DMS 273 (cell line): Measurements from ENCODE around the gene FAM216B.
"Not testable (repeated sequence)": the region's sequence is repeated elsewhere in the genome, so short reads cannot be mapped to it uniquely, and the experiment has no call there.

Experiments used
- DNase-seq: peaks from one replicate; lab custom pipeline; 2025; ENCODE audit not compliant: unreplicated experiment; lab: John Stamatoyannopoulos, UW

Gene FAM216B

GRCh38 chr13:42777467-42777866, 3.9 kb upstream of the FAM216B start:
- no peak for DNase-seq

DNA sequence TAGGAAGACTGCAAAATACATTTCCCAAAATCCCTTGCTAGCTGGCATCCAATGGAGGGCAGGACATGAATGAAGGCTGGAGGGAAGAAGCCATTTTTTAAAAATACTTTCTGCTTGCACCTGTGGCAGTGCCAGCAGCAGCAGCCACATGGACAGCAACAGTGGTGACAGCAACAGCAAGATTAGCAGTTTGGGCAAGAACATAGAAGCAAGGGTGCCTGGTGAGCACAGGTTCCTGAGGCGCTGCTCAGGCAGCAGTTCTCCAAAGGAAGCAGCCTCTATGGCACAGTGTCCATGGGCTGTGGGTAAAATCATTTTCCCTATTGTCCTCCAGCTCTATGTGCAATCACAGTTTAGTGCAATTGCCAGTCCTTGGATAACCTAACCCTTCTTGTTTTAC, 1.3 kb upstream of the FAM216B start:
- no peak for DNase-seq

DNA sequence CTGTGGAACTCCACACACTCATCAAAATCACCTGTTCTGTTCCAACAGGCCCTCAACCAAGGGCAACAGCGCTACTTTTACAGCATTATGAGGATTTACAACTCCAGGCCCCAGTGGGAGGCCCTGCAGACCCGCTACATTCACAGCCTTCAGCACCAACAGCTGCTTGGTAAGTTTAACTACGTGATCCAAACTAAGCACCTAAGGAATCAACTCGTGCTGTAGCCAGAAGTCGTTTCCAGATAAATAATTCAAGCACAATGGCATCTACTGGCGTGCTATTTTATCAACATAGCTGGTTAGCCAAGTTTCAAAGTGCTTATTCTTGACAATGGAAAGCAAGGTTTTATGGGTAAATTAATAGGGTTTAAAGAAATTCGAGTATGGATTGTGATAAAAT, 5.3 kb downstream of the FAM216B start:
- peak; percentile 3 for DNase-seq

- DNase-seq = no peak
Observed at GRCh38 chr13:42788601-42789000, 7.2 kb downstream of the FAM216B start.

DNA sequence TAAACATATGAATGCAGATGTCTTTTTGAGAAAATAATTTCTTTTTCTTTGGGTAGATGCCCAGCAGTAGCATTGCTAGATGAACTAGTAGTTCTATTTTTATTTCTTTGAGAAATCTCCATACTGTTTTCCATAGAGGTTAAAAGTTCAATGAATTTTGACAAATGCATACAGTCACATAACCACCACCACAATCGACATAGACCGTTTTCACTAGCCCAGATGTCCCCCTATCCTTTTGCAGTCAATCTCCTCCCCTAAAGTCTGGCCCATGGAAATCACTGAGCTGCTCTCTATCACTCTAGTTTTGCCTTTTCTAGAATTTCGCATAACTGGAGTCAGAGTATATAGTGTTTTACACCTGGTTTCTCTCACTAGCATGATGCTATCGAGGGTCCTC, 10.8 kb downstream of the FAM216B start:
- no peak for DNase-seq

DNA sequence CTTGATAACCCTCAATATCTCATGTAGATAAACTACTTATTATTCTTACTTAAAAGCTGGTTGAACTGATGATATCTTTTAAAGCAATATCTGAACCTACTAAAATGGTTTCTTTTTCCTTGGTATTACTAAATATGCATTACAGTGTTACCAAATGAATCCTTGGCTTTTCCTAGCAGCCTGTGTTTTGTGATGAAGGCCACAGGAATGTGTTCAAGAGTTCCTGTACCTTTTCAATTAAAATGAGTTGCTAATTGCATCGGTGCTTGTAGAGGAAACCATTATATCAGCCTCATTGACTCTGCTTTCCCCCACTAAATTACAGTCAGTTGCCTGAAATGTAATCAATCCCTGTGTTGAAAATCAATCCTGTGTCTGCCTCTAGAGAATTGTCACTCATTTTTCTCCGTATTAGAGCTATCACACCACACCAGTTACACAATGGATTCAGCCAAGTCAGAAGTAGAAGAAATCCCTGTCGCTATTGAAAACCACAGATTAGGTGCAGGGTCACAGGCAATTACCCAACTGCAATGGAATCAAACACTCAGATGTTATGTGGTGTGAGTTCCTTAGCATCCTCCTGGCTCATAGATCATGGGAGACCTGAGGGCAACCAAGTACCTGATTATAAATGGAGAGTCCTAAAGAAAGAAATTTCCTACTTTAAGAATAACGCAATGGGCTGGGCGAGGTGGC, 13.3 kb downstream of the FAM216B start:
- DNase-seq = no peak

- no peak for DNase-seq
Observed at GRCh38 chr13:42795666-42796065, 14.3 kb downstream of the FAM216B start.

DNA sequence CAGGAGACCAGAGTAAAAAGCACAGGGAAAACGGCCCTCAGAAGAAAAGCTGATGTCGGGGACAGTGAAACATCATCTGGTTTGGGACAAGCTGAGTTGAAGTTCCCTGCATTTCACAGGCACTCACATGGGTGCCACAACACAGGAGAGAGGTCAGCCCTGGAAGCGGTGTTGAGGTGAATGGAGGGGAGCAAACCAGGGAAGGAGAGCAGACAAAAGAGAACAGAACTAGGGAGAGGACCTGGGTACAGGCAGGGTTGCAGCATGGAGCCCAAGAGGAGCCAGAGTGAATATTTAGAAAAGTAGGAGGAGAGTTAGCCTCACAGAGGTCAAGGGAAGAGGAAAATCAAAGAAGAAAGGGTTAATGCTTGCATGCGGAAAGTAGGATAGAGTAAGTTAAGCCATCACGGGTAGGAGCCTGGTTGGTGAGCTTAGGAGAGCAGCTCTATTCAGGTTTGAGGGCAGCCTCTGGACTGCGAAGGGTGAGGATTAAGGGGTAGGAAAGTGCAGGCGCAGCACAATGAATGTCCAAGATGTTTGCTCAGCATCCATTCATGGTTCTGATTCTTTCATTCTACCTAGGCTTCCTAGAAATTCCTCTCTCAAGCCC, 15.5 kb downstream of the FAM216B start:
- DNase-seq = no peak

GRCh38 chr13:42798118-42798517, 16.7 kb downstream of the FAM216B start:
- DNase-seq = peak; percentile 5

DNA sequence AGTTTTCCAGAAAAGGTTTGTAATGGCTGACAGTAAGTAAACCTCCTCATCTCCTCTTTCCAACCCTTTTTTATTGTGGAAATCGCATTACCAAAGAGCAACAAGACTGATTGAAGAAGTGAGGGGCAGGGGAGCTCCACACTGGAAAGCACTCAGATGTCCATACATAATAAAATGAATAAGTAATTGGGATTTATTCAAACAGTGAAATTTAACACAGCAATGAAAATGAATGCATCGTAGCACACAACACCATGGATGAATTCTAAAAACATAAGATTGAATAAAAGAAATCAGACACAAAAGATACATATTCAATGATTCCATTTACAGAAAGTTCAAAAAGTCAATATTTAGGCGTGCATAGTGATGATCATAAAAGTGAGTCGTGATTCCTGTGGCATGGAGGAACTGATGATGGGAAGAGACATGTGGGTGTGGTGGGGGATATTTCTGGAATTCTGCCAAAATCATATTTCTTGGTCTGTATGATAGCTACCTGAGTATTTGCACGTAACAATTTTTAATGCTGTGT, 18.8 kb downstream of the FAM216B start:
- no peak for DNase-seq

GRCh38 chr13:42803563-42804204, 22.3 kb downstream of the FAM216B start:
- DNase-seq = no peak

DNA sequence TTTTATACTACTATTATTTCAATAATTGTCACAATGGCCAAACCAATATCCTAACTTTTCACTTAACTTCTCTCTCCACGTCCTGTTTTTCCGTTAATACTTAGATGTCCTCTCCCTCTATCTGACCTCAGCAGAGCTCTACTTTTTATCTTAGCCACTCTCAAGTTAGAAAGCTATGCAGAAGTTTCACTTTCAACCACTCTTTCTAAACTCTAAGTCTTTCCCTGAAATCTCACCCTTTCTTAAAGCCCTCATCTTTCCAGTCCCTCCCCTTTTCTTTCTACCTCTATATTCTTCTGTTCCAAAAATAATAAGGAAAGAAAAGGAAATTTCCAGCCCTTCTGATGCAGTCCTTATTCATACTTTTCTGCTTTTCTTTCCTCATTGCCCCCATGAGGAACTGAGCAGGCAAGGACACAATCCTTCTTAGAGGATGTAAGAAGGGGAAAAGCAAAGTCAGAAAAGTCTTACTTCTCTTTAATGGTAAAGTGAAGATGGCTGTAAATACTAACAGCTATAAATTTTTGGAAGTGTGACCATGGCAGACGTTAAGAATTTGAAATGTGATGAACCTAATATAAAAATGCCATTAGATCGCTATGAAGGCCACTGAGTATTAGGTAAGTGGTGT, 23.0 kb downstream of the FAM216B start:
- no peak for DNase-seq

DNA sequence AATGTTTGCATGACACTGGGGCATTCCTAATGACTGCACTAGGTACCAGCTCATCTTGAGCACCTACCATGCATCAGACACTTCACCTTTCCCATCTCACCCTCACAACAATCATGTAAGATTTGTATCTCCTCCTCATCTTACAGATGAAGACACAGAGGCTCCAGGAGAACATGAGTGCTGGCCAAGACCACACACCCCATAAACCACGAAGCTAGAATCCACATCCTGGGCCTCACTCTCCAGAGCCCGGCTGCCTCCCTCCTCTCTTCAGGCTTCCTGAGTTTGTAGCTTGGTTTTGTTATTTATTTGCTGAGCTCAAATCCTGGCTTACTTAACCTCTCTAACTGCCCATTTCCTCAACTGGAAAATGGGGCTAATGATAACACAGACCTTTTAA, 25.9 kb downstream of the FAM216B start:
- no peak for DNase-seq

GRCh38 chr13:42807866-42808265, 26.5 kb downstream of the FAM216B start:
- DNase-seq = no peak

DNA sequence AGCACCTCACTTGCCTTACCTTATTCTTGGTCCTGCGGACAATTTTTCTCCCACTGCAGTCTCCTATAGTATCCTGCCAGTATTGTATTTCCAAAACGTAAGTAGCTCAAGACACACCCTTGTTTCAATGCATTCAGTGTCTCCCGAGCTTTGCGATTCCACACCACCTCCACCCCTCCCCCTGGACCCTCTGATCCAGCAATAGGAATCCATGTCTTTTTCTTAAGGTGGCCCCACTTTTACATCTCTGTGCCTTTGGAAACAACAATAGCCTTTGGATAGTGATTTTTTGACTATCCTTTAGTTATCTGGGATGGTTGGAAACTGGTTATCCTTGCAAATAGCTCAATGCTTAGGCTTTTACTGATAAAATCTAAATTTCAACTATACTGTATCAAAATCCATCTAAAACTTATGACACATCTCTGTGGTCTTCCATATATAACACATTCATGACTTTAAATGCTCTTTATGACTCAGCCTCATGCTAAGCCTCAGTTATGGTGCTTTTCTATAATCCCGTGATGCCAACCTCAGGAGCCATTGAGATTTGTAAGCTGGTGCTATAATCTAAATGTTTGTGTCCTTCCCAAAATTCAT, 27.1 kb downstream of the FAM216B start:
- no peak for DNase-seq

DNA sequence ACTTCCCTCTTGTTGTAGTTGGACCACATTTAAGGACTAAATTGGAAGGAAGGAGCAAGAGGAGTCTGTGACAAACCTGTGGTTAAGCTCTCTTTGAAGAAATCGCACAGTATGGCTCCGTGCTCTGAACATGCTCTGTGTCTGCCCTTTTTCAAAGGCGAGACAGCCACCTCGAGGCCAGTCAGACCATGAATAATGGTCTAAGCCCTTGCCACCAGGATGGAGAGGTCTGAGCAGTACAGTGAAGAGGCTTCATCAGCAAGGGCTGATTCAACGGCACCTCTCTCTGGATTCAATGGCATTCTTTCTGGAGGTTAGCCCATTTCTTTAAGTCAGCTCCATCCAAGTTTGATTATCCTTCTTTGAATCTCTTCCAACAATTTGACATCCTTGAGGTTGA, 30.9 kb downstream of the FAM216B start:
- no peak for DNase-seq

- DNase-seq = peak; percentile 36
Observed at GRCh38 chr13:42814868-42815267, 33.5 kb downstream of the FAM216B start.

- no peak for DNase-seq
Observed at GRCh38 chr13:42815681-42816080, 34.3 kb downstream of the FAM216B start.

DNA sequence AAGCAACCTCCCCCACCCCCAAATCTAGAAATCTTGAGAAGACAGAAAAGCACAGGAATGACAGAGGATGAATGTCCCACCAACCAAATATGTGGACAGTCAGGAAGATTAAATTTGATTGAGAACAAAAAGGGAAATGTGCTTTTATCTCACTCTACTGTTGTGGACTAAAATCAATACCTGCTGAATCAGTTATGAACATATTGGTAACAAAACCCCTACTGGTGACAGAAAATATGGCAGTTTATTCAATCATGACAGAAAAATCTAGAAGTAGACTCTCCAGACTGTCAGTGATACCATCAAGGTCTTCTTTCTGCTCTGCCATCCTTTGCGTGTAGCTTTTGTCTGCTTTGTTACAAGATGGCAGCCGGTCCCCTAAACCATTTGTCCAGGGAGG, 35.2 kb downstream of the FAM216B start:
- peak; percentile 7 for DNase-seq

DNA sequence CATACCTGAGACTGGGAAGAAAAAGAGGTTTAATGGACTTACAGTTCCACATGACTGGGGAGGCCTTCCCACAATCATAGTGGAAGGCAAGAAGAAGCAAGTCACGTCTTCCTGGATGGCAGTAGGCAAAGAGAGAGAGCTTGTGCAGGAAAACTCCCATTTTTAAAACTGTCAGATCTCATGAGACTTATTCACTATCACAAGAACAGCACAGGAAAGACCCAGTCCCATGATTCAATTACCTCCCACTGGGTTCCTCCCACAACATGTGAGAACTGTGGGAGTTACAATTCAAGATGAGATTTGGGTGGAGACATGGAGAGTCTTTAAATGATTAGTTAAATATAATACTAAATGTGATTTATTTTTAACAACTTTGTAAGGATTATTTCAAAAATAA, 38.3 kb downstream of the FAM216B start:
- DNase-seq = not testable (repeated sequence)

- DNase-seq = no peak
Observed at GRCh38 chr13:42820451-42820850, 39.1 kb downstream of the FAM216B start.
